PC-3 (cell line): ENCODE data around the gene MYL2.

ENCODE experiments used
- EZH2phosphoT487 ChIP-seq: fragments of 300-600 bp; sonication (generic); IDR thresholded peaks from 2 replicates; pipeline ENCODE4 v1.6.1; 2018; ENCODE audit warnings: mild to moderate bottlenecking, antibody characterized with exemption, low read length, borderline replicate concordance
- TF ChIP-seq, protein P1 (sequence below): fragments of 300-600 bp; sonication (generic); conservative IDR thresholded peaks from 2 replicates; pipeline ENCODE4 v1.5.1; 2017; ENCODE audit warnings: antibody characterized with exemption, low read depth, mild to moderate bottlenecking, low read length

DNA sequence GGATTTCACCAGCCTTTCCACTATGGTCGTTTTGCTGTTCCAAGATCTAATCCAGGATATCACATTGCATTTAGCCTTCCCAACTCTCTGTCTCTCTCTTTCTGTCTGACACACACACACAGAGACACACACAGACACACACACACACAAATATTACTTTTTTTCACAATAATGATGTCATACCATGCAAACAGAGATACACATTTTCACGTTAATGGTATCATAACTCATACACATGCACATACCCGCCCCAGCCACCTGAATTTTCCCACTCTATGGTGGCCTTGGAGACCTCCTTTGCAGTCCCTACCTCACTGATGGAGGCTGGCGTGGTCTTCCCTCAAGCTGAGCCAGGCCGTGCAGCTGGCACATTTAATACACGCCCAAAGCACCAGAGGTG lies 7.2 kb upstream of the MYL2 start:
- TF ChIP-seq, protein P1, sequence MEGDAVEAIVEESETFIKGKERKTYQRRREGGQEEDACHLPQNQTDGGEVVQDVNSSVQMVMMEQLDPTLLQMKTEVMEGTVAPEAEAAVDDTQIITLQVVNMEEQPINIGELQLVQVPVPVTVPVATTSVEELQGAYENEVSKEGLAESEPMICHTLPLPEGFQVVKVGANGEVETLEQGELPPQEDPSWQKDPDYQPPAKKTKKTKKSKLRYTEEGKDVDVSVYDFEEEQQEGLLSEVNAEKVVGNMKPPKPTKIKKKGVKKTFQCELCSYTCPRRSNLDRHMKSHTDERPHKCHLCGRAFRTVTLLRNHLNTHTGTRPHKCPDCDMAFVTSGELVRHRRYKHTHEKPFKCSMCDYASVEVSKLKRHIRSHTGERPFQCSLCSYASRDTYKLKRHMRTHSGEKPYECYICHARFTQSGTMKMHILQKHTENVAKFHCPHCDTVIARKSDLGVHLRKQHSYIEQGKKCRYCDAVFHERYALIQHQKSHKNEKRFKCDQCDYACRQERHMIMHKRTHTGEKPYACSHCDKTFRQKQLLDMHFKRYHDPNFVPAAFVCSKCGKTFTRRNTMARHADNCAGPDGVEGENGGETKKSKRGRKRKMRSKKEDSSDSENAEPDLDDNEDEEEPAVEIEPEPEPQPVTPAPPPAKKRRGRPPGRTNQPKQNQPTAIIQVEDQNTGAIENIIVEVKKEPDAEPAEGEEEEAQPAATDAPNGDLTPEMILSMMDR, result no peak
- TF ChIP-seq EZH2phosphoT487, result no peak
